Heart left ventricle (tissue), 13 donors: ENCODE results near the gene PHF3.

Experiments used
- CTCF ChIP-seq, 12 donors: fragments of 200-600 bp; sonication (generic) in 4 of 12; IDR thresholded peaks; one replicate each; pipeline versions ENCODE4 v1.5.0 to v1.8.0; 2018 to 2022; ENCODE audit warnings: antibody characterized with exemption in 12 of 12, mild to moderate bottlenecking in 5 of 12
- POLR2A ChIP-seq, 2 donors: fragments of 450-650 bp; IDR thresholded peaks; one replicate each; pipeline ENCODE4 v1.6.1; 2017; ENCODE audit warnings: antibody characterized with exemption in 2 of 2, mild to moderate bottlenecking in 2 of 2, moderate library complexity in 2 of 2
- donor health status: ischemic (EF 13 %, LVEDD 7.1; RV severe dilation, severe dysfunction).
- donor health status: DM: no; HTN: yes; CAD: no.
- donor health status: DM: no; HTN: no; CAD: no.
- donor health status: ischemic (EF 25% LVEDD 6.9; RV normal size, moderate dysfunction).
- donor health status: ischemic (EF 25% LVEDD 5.7; RV mildly dilated, moderate dysfunction).
- donor health status: ischemic (EF 35%, LVEDD 5.7; RV mildly dilated, moderate dysfunction).
- donor health status: nonischemic (EF 11% LVEDD 7.7; RV severe dilation, severe dysfunction).
- donor health status: DM: yes; HTN: yes; CAD: no.
- donor health status: PGD.
- donor health status: ischemic (EF 29% LVEDD 5.4; RV normal size, mild dysfunction).
- donor health status: nonischemic (EF 23%, LVEDD 6.1; RV moderate dilation, normal function).

- TF ChIP-seq POLR2A (IDR thresholded peaks at IDR 0.05) (no peak), CTCF (IDR thresholded peaks at IDR 0.05) (no peak)
Observed at GRCh38 chr6:63739094-63739687, 103.6 kb downstream of the PHF3 start.
